ENCODE results near the gene AP5M1. TPM values are rescaled to one million over a fixed set of nuclear protein-coding genes. Genes with fewer than 3 reads are reported as not detected.
"Not testable (repeated sequence)": the region's sequence is repeated elsewhere in the genome, so short reads cannot be mapped to it uniquely, and the experiment has no call there.

Gene AP5M1
- total RNA-seq, 2 experiments from 2014 or later, result 40.4 to 42.6 TPM

GRCh38 chr14:57287745-57288144 is 19.0 kb downstream of the AP5M1 start:
- POLR2A ChIA-PET, result no interaction called here
- CTCF ChIA-PET, result no interaction called here

GRCh38 chr14:57290751-57291150 is 22.0 kb downstream of the AP5M1 start:
- CTCF ChIA-PET, result no interaction called here

GRCh38 chr14:57291692-57292647 is 23.2 kb downstream of the AP5M1 start:
- CTCF ChIA-PET, result interaction anchor here (0.7 kb wide), 1 partner anchor 18 kb away, joined by 3 read pairs; no protein-coding TSS in a partner anchor
- POLR2A ChIA-PET, result no interaction called here

More at GRCh38 chr14:57290751-57291150, 22.0 kb downstream of the AP5M1 start:
- POLR2A ChIA-PET, result no interaction called here

- ChIA-PET CTCF (interaction anchor here (0.5 kb wide), 2 partner anchors 481 to 545 kb away, joined by 3 read pairs; no protein-coding TSS in a partner anchor), POLR2A (no interaction called here)
Measured at GRCh38 chr14:57293866-57294837, 25.4 kb downstream of the AP5M1 start.

- CTCF ChIA-PET, result no interaction called here
- POLR2A ChIA-PET, result no interaction called here
Measured at GRCh38 chr14:57295239-57295638, 26.5 kb downstream of the AP5M1 start.

- ChIA-PET POLR2A (no interaction called here), CTCF (no interaction called here)
Measured at GRCh38 chr14:57297852-57298251, 29.1 kb downstream of the AP5M1 start.

- ChIA-PET POLR2A (no interaction called here), CTCF (no interaction called here)
Measured at GRCh38 chr14:57299511-57299910, 30.7 kb downstream of the AP5M1 start.

- ChIA-PET CTCF (no interaction called here), POLR2A (no interaction called here)
Measured at GRCh38 chr14:57302883-57303282, 34.1 kb downstream of the AP5M1 start.

- CTCF ChIA-PET, result no interaction called here
- POLR2A ChIA-PET, result no interaction called here
Measured at GRCh38 chr14:57314396-57315089, 45.8 kb downstream of the AP5M1 start.

- POLR2A ChIA-PET, result no interaction called here
Measured at GRCh38 chr14:57317248-57317833, 48.6 kb downstream of the AP5M1 start.

GRCh38 chr14:57319636-57320192 is 50.9 kb downstream of the AP5M1 start:
- CTCF ChIA-PET, result no interaction called here

More at GRCh38 chr14:57317248-57317833, 48.6 kb downstream of the AP5M1 start:
- CTCF ChIA-PET, result interaction anchor here (1.3 kb wide), 1 partner anchor 827 kb away, joined by 5 read pairs; no protein-coding TSS in a partner anchor

GRCh38 chr14:57323721-57324120 is 55.0 kb downstream of the AP5M1 start:
- CTCF ChIA-PET, result no interaction called here
- POLR2A ChIA-PET, result no interaction called here

More at GRCh38 chr14:57319636-57320192, 50.9 kb downstream of the AP5M1 start:
- POLR2A ChIA-PET, result no interaction called here

GRCh38 chr14:57326253-57326652 is 57.5 kb downstream of the AP5M1 start:
- POLR2A ChIA-PET, result no interaction called here
- CTCF ChIA-PET, result no interaction called here

- POLR2A ChIA-PET, result no interaction called here
- CTCF ChIA-PET, result no interaction called here
Measured at GRCh38 chr14:57329833-57330232, 61.1 kb downstream of the AP5M1 start.

GRCh38 chr14:57332475-57332874 is 63.7 kb downstream of the AP5M1 start:
- CTCF ChIA-PET, POLR2A ChIA-PET: not testable (repeated sequence)

- POLR2A ChIA-PET, CTCF ChIA-PET: not testable (repeated sequence)
Measured at GRCh38 chr14:57333726-57334125, 65.0 kb downstream of the AP5M1 start.

- POLR2A ChIA-PET, CTCF ChIA-PET: not testable (repeated sequence)
Measured at GRCh38 chr14:57343545-57344297, 75.0 kb downstream of the AP5M1 start.

GRCh38 chr14:57345106-57345505 is 76.3 kb downstream of the AP5M1 start:
- POLR2A ChIA-PET, result no interaction called here
- CTCF ChIA-PET, result interaction anchor here (0.6 kb wide), 1 partner anchor 1899 kb away, joined by 3 read pairs; no protein-coding TSS in a partner anchor
